HepG2 (cell line): Measurements from ENCODE around the gene OSBPL10. TPM values are rescaled to one million over a fixed set of nuclear protein-coding genes. Genes with fewer than 3 reads are reported as not detected.

ENCODE experiments used
- AKNA ChIP-seq: sonication (generic); formaldehyde crosslinking; IDR thresholded peaks from 2 replicates; pipeline ENCODE4 v1.4.0; 2020; ENCODE audit warnings: missing genetic modification reagents, borderline replicate concordance
- CREB1 ChIP-seq, 2 experiments: fragments of 450-650 bp in 1 of 2; IDR thresholded peaks; 2 replicates each; pipeline ENCODE4 v1.6.1; 2016 to 2017; ENCODE audit warnings: control low read depth in 1 of 2, mild to moderate bottlenecking in 1 of 2, missing compliant biosample characterization in 1 of 2, missing genetic modification characterization in 1 of 2
- E2F5 ChIP-seq: sonication (generic); formaldehyde crosslinking; conservative IDR thresholded peaks from 2 replicates; pipeline ENCODE4 v1.4.0; 2020; ENCODE audit warnings: missing genetic modification reagents
- EP300 ChIP-seq, 3 experiments: sonication (generic) in 1 of 3; formaldehyde crosslinking in 1 of 3; IDR thresholded peaks; 2 replicates each; pipeline versions ENCODE4 v1.5.1 to v1.6.1; 2011 to 2020; ENCODE audit warnings: low read depth in 2 of 3, low read length in 2 of 3, borderline replicate concordance in 1 of 3, improper control_type of control experiment in 1 of 3, mild to moderate bottlenecking in 1 of 3, missing genetic modification reagents in 1 of 3, moderate library complexity in 1 of 3
- GTF2F1 ChIP-seq: fragments of 150-350 bp; IDR thresholded peaks from 2 replicates; pipeline ENCODE4 v1.6.1; 2014; ENCODE audit warnings: low read length
- HCFC1 ChIP-seq: fragments of 150-350 bp; IDR thresholded peaks from 2 replicates; pipeline ENCODE4 v1.6.1; 2014; ENCODE audit warnings: low read depth, low read length
- HNF1B ChIP-seq: sonication (generic); formaldehyde crosslinking; IDR thresholded peaks from 2 replicates; pipeline ENCODE4 v1.5.1; 2020; ENCODE audit warnings: mild to moderate bottlenecking, moderate library complexity, missing genetic modification reagents
- KLF16 ChIP-seq, 2 experiments: sonication (generic) in 1 of 2; formaldehyde crosslinking in 1 of 2; IDR thresholded peaks; 2 replicates each; pipeline versions ENCODE4 v1.6.1 to v1.8.0; 2016 to 2023; ENCODE audit warnings: missing genetic modification reagents in 2 of 2, missing compliant biosample characterization in 1 of 2
- PLRG1 ChIP-seq: fragments of 450-650 bp; conservative IDR thresholded peaks from 2 replicates; pipeline ENCODE4 v1.6.1; 2016
- STAG1 ChIP-seq: sonication (generic); formaldehyde crosslinking; IDR thresholded peaks from 2 replicates; pipeline ENCODE4 v1.4.0; 2020; ENCODE audit warnings: missing genetic modification reagents
- TGIF2 ChIP-seq: IDR thresholded peaks from 2 replicates; pipeline ENCODE4 v1.6.1; 2016; ENCODE audit warnings: control low read depth, missing compliant biosample characterization
- TRIM22 ChIP-seq: fragments of 450-650 bp; IDR thresholded peaks from 2 replicates; pipeline ENCODE4 v1.6.1; 2017
- ZNF281 ChIP-seq: sonication (generic); formaldehyde crosslinking; IDR thresholded peaks from 2 replicates; pipeline ENCODE4 v1.4.0; 2020; ENCODE audit warnings: missing genetic modification reagents, borderline replicate concordance
- ZNF614 ChIP-seq: IDR thresholded peaks from 2 replicates; pipeline ENCODE4 v1.6.1; 2018; ENCODE audit warnings: missing biosample characterization, missing genetic modification reagents, inconsistent platforms, borderline replicate concordance
- ZNF713 ChIP-seq: sonication (generic); formaldehyde crosslinking; IDR thresholded peaks from 2 replicates; pipeline ENCODE4 v1.4.0; 2020; ENCODE audit warnings: mild to moderate bottlenecking, missing genetic modification reagents
- ZSCAN5A ChIP-seq: sonication (generic); formaldehyde crosslinking; IDR thresholded peaks from 2 replicates; pipeline ENCODE4 v1.8.0; 2022; ENCODE audit warnings: mild to moderate bottlenecking, missing genetic modification reagents, borderline replicate concordance
- polyA plus RNA-seq, 8 experiments: library from polyadenylated mRNA; depleted of rRNA in 3 of 8; stranded (reverse) in 7 of 8; unstranded in 1 of 8; fragments of >200 nt; fragmentation: Illumina TruSeq in 4 of 8; extraction: Trizol in 4 of 8; gene quantifications; 2 replicates each; pipeline versions ENCODE4 v1.2.1 to v1.2.3, GENCODE V29; 2011 to 2016; ENCODE audit warnings: low read depth in 4 of 8, missing spikeins in 1 of 8, mixed read lengths in 1 of 8; ENCODE audit not compliant: insufficient read depth in 1 of 8
- total RNA-seq, 5 experiments: library from RNA; depleted of rRNA; stranded (reverse); fragments of >200 nt; fragmentation: Illumina TruSeq; extraction: Trizol; gene quantifications; 2 replicates each; pipeline ENCODE4 v1.2.3, GENCODE V29; 2016; ENCODE audit warnings: low read depth in 1 of 5

OSBPL10 gene
- total and polyA plus RNA-seq, 2 of the 13 experiments (the other 11 are each of a cell fraction or from before 2014, with no cell fraction given): 10.3 to 28.6 TPM

- TF ChIP-seq HNF1B (no peak), GTF2F1 (no peak), ZNF281 (CRISPR knock-in tag) (no peak; the same call in 1 of the 2 replicates), ZNF614 (CRISPR knock-in tag) (0 out of 2 replicates have a peak, but pooled peaks have one; percentile 57), KLF16 (CRISPR knock-in tag; IDR thresholded peaks at IDR 0.05) (no peak), TGIF2 (CRISPR knock-in tag) (no peak), STAG1 (CRISPR knock-in tag) (no peak), PLRG1 (no peak), HCFC1 (no peak), ZSCAN5A (CRISPR knock-in tag) (peak; percentile 75; the same call in 1 of the 2 replicates), TRIM22 (no peak), CREB1 (IDR thresholded peaks at IDR 0.05) (no peak), CREB1 (CRISPR knock-in tag; IDR thresholded peaks at IDR 0.05) (0 out of 2 replicates have a peak, but pooled peaks have one; percentile 25), EP300 (IDR thresholded peaks at IDR 0.05; ENCODE audit: low read depth in 2 of 2, low read length in 2 of 2) (peak; percentile 53 to 60; a peak in 2 of 4 replicates), EP300 (CRISPR knock-in tag; IDR thresholded peaks at IDR 0.05; ENCODE audit: borderline replicate concordance) (no peak), E2F5 (CRISPR knock-in tag) (no peak), AKNA (no peak), ZNF713 (CRISPR knock-in tag) (no peak)
Measured at GRCh38 chr3:31974471-31974870, 6.6 kb downstream of the OSBPL10 start (continued).
